Smooth muscle cell (in vitro differentiated cells): ENCODE results near the gene CREB3. TPM values are rescaled to one million over a fixed set of nuclear protein-coding genes. Genes with fewer than 3 reads are reported as not detected.
A peak's percentile ranks its signal among the peaks of the same experiment; 100 is the strongest.

Experiments
- DNase-seq: peaks from one replicate; lab custom pipeline; 2025; ENCODE audit not compliant: unreplicated experiment; lab: John Stamatoyannopoulos, UW
- H2AFZ ChIP-seq: fragments of 200-600 bp; sonication (generic); 2 replicates; pipeline ENCODE4 v1.6.0; 2016; ENCODE audit warnings: antibody characterized with exemption, low read depth, mild to moderate bottlenecking
- H3F3A ChIP-seq: fragments of 200-600 bp; sonication (generic); 2 replicates; pipeline ENCODE4 v1.6.0; 2017; ENCODE audit warnings: antibody characterized with exemption, low read depth
- H3K27ac ChIP-seq: fragments of 200-600 bp; sonication (generic); 2 replicates; pipeline ENCODE4 v1.5.1; 2016; ENCODE audit warnings: low read depth, mild to moderate bottlenecking
- H3K27me3 ChIP-seq: fragments of 200-600 bp; sonication (generic); 2 replicates; pipeline ENCODE4 v1.6.1; 2016; ENCODE audit warnings: low read depth, mild to moderate bottlenecking
- H3K36me3 ChIP-seq: fragments of 200-600 bp; sonication (generic); 2 replicates; pipeline ENCODE4 v1.5.1; 2016; ENCODE audit warnings: low read depth
- H3K4me1 ChIP-seq: fragments of 200-600 bp; sonication (generic); 2 replicates; pipeline ENCODE4 v1.5.1; 2016; ENCODE audit warnings: low read depth
- H3K4me2 ChIP-seq: fragments of 200-600 bp; sonication (generic); 2 replicates; pipeline ENCODE4 v1.6.0; 2016; ENCODE audit warnings: mild to moderate bottlenecking
- H3K4me3 ChIP-seq: fragments of 200-600 bp; sonication (generic); 2 replicates; pipeline ENCODE4 v1.5.1; 2016; ENCODE audit warnings: mild to moderate bottlenecking
- H3K79me2 ChIP-seq: fragments of 200-600 bp; sonication (generic); 2 replicates; pipeline ENCODE4 v1.6.0; 2016; ENCODE audit warnings: low read depth, mild to moderate bottlenecking
- H3K9ac ChIP-seq: fragments of 200-600 bp; sonication (generic); 2 replicates; pipeline ENCODE4 v1.6.0; 2016; ENCODE audit warnings: low read depth
- H3K9me3 ChIP-seq: fragments of 200-600 bp; sonication (generic); replicated peaks from 2 replicates; pipeline ENCODE4 v1.5.1; 2016; ENCODE audit warnings: low read depth
- H4K20me1 ChIP-seq: fragments of 200-600 bp; sonication (generic); 2 replicates; pipeline ENCODE4 v1.6.0; 2016; ENCODE audit warnings: low read depth
- WGBS: methylation state at CpG from one replicate; pipeline ENCODE4 v1.1.7; 2016; ENCODE audit warnings: low lambda C conversion rate; 5-methylcytosine and 5-hydroxymethylcytosine counted together
- polyA plus RNA-seq: library from polyadenylated mRNA; unstranded; fragments of >200 nt; fragmentation: Nextera tagmentation; extraction: Ambion mirVana; gene quantifications from 2 replicates; pipeline ENCODE4 v1.2.1, GENCODE V29; 2016
- total RNA-seq: library from RNA; depleted of rRNA; stranded (reverse); fragments of >200 nt; gene quantifications from 2 replicates; pipeline ENCODE4 v1.2.3, GENCODE V29; 2014
- TF ChIP-seq, protein P1 (sequence below): fragments of 200-600 bp; sonication (generic); IDR thresholded peaks from 2 replicates; pipeline ENCODE4 v1.5.1; 2017; ENCODE audit warnings: borderline replicate concordance, mild to moderate bottlenecking, antibody characterized with exemption; ENCODE audit not compliant: insufficient read depth, poor library complexity, severe bottlenecking

The CREB3 gene
- total and polyA plus RNA-seq, 2 experiments from 2014 or later = 66.9 to 81.0 TPM

- Histone ChIP-seq H3K4me1 (no peaks in the 10 kb centered on the region), H3K36me3 (peaks cover 4% of the 10 kb centered on the region), H3K27me3 (peaks cover 6% of the 10 kb centered on the region), H3K4me3 (no peak overlapping the region), H3F3A (no peaks in the 10 kb centered on the region), H3K4me2 (no peak overlapping the region), H3K9me3 (no peaks in the 10 kb centered on the region), H3K9ac (no peak overlapping the region), H2AFZ (no peak overlapping the region), H3K79me2 (peaks cover 4% of the 10 kb centered on the region), H3K27ac (no peak overlapping the region), H4K20me1 (no peaks in the 10 kb centered on the region)
- no peak for DNase-seq
- 86% methylated on average over 4 of the region's 4 CpGs for WGBS
- TF ChIP-seq, protein P1, sequence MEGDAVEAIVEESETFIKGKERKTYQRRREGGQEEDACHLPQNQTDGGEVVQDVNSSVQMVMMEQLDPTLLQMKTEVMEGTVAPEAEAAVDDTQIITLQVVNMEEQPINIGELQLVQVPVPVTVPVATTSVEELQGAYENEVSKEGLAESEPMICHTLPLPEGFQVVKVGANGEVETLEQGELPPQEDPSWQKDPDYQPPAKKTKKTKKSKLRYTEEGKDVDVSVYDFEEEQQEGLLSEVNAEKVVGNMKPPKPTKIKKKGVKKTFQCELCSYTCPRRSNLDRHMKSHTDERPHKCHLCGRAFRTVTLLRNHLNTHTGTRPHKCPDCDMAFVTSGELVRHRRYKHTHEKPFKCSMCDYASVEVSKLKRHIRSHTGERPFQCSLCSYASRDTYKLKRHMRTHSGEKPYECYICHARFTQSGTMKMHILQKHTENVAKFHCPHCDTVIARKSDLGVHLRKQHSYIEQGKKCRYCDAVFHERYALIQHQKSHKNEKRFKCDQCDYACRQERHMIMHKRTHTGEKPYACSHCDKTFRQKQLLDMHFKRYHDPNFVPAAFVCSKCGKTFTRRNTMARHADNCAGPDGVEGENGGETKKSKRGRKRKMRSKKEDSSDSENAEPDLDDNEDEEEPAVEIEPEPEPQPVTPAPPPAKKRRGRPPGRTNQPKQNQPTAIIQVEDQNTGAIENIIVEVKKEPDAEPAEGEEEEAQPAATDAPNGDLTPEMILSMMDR = no peak
Measured at GRCh38 chr9:35755071-35755470, 22.6 kb downstream of the CREB3 start.

GRCh38 chr9:35756275-35757225, 24.1 kb downstream of the CREB3 start:
- H3F3A ChIP-seq = no peaks in the 10 kb centered on the region
- peak overlapping the region; percentile 64 for H3K9ac ChIP-seq
- H2AFZ ChIP-seq = no peak overlapping the region
- H3K36me3 ChIP-seq = peaks cover under 1% of the 10 kb centered on the region
- H3K4me2 ChIP-seq = peak overlapping the region; percentile 86
- TF ChIP-seq, protein P1 = peak; percentile 36
- H3K27ac ChIP-seq = no peak overlapping the region
- no peaks in the 10 kb centered on the region for H3K79me2 ChIP-seq
- WGBS = 25% methylated on average over 29 of the region's 48 CpGs
- peaks cover 6% of the 10 kb centered on the region for H3K27me3 ChIP-seq
- H3K9me3 ChIP-seq = no peaks in the 10 kb centered on the region
- H3K4me3 ChIP-seq = peak overlapping the region; percentile 55
- DNase-seq = no peak
- no peaks in the 10 kb centered on the region for H3K4me1 ChIP-seq
- H4K20me1 ChIP-seq = no peaks in the 10 kb centered on the region

GRCh38 chr9:35757226-35757891, 24.9 kb downstream of the CREB3 start:
- Histone ChIP-seq H3K4me3 (peak overlapping the region; percentile 55), H3K27ac (no peak overlapping the region), H3K9ac (peak overlapping the region; percentile 64), H3K4me2 (peak overlapping the region; percentile 86), H3K9me3 (no peaks in the 10 kb centered on the region), H3F3A (no peaks in the 10 kb centered on the region), H4K20me1 (no peaks in the 10 kb centered on the region), H3K27me3 (peaks cover 6% of the 10 kb centered on the region), H2AFZ (no peak overlapping the region), H3K4me1 (no peaks in the 10 kb centered on the region), H3K79me2 (no peaks in the 10 kb centered on the region), H3K36me3 (no peaks in the 10 kb centered on the region)
- DNase-seq = no peak
- TF ChIP-seq, protein P1 = no peak
- 15% methylated on average over 20 of the region's 20 CpGs for WGBS
